ENCODE measurements around the gene DUSP9.
"Not testable (repeated sequence)": the region's sequence is repeated elsewhere in the genome, so short reads cannot be mapped to it uniquely, and the experiment has no call there.

GRCh38 chrX:153694256-153694655 lies 47.3 kb downstream of the DUSP9 start:
- TF ChIP-seq CTCF (conservative IDR thresholded peaks at IDR 0.05; ENCODE audit: low read depth, low read length); EZH2 (IDR thresholded peaks at IDR 0.05; ENCODE audit: borderline replicate concordance, low read depth, low read length, poor library complexity, severe bottlenecking): not testable (repeated sequence)

All from A673 (cell line).